Liver (tissue), 9 donors: ENCODE measurements around the gene CYB561. TPM values are rescaled to one million over a fixed set of nuclear protein-coding genes. Genes with fewer than 3 reads are reported as not detected.

Experiments used
- DNase-seq: peaks from one replicate; pipeline ENCODE4 v3.0.0-alpha.2; 2017; ENCODE audit warnings: low spot score
- H3K27ac ChIP-seq, 2 donors: one replicate each; pipeline ENCODE4 v1.7.0; 2013; ENCODE audit warnings: inconsistent platforms in 2 of 2, low read length in 2 of 2, control low read depth in 1 of 2, low read depth in 1 of 2, mild to moderate bottlenecking in 1 of 2
- H3K27me3 ChIP-seq, 4 donors: one replicate each; pipeline versions ENCODE4 v1.6.1 to v1.7.0; 2013; ENCODE audit warnings: low read length in 3 of 4, inconsistent platforms in 1 of 4, mild to moderate bottlenecking in 1 of 4, moderate library complexity in 1 of 4; ENCODE audit not compliant: control insufficient read depth in 4 of 4, insufficient read depth in 4 of 4
- H3K36me3 ChIP-seq, 4 donors: one replicate each; pipeline versions ENCODE4 v1.6.1 to v1.7.0; 2013; ENCODE audit warnings: low read length in 3 of 4, mild to moderate bottlenecking in 3 of 4, low read depth in 1 of 4, moderate library complexity in 1 of 4; ENCODE audit not compliant: control insufficient read depth in 4 of 4, insufficient read depth in 3 of 4
- H3K4me1 ChIP-seq, 4 donors: one replicate each; pipeline versions ENCODE4 v1.6.1 to v1.7.0; 2013; ENCODE audit warnings: low read length in 3 of 4, mild to moderate bottlenecking in 3 of 4, moderate library complexity in 1 of 4; ENCODE audit not compliant: control insufficient read depth in 4 of 4, insufficient read depth in 4 of 4
- H3K4me3 ChIP-seq, 3 donors: one replicate each; pipeline versions ENCODE4 v1.6.1 to v1.7.0; 2013; ENCODE audit warnings: low read length in 3 of 3, control low read depth in 1 of 3, low read depth in 1 of 3, mild to moderate bottlenecking in 1 of 3
- H3K9ac ChIP-seq, 2 donors: one replicate each; pipeline ENCODE4 v1.7.0; 2013; ENCODE audit warnings: low read length in 2 of 2, mild to moderate bottlenecking in 2 of 2, moderate library complexity in 2 of 2, control low read depth in 1 of 2, low read depth in 1 of 2
- H3K9me3 ChIP-seq, 4 donors: one replicate each; pipeline versions ENCODE4 v1.6.1 to v1.7.0; 2013; ENCODE audit warnings: low read length in 3 of 4; ENCODE audit not compliant: control insufficient read depth in 4 of 4
- ATF3 ChIP-seq: IDR thresholded peaks from 2 replicates; pipeline ENCODE4 v1.6.1; 2016; ENCODE audit warnings: antibody characterized with exemption
- CTCF ChIP-seq: fragments of 150-350 bp; IDR thresholded peaks from 2 replicates; pipeline ENCODE4 v1.5.1; 2017; ENCODE audit warnings: improper control_type of control experiment, low read depth, low read length; ENCODE audit not compliant: missing input control
- EGR1 ChIP-seq, 2 donors: IDR thresholded peaks; 2 replicates each; pipeline ENCODE4 v1.6.1; 2016 to 2018; ENCODE audit warnings: antibody characterized with exemption in 2 of 2, low read depth in 2 of 2
- FOXA1 ChIP-seq: IDR thresholded peaks from 2 replicates; pipeline ENCODE4 v1.6.1; 2016; ENCODE audit warnings: antibody characterized with exemption
- GABPA ChIP-seq, 2 donors: IDR thresholded peaks in 1 of 2; conservative IDR thresholded peaks in 1 of 2; 2 replicates each; pipeline ENCODE4 v1.6.1; 2016; ENCODE audit warnings: antibody characterized with exemption in 2 of 2, mild to moderate bottlenecking in 1 of 2, moderate library complexity in 1 of 2
- HNF4A ChIP-seq, 2 donors: conservative IDR thresholded peaks; 2 replicates each; pipeline ENCODE4 v1.6.1; 2016; ENCODE audit warnings: antibody characterized with exemption in 2 of 2, mild to moderate bottlenecking in 2 of 2
- JUND ChIP-seq, 2 donors: IDR thresholded peaks; 2 replicates each; pipeline ENCODE4 v1.6.1; 2016; ENCODE audit warnings: antibody characterized with exemption in 2 of 2
- MAX ChIP-seq: IDR thresholded peaks from 2 replicates; pipeline ENCODE4 v1.6.1; 2016; ENCODE audit warnings: antibody characterized with exemption
- NR2F2 ChIP-seq: IDR thresholded peaks from 2 replicates; pipeline ENCODE4 v1.6.1; 2016; ENCODE audit warnings: antibody characterized with exemption
- RAD21 ChIP-seq, 2 donors: IDR thresholded peaks; 2 replicates each; pipeline ENCODE4 v1.6.1; 2016; ENCODE audit warnings: antibody characterized with exemption in 2 of 2, mild to moderate bottlenecking in 2 of 2
- REST ChIP-seq: IDR thresholded peaks from 2 replicates; pipeline ENCODE4 v1.6.1; 2016; ENCODE audit warnings: antibody characterized with exemption, mild to moderate bottlenecking
- RXRA ChIP-seq, 2 donors: IDR thresholded peaks; 2 replicates each; pipeline ENCODE4 v1.6.1; 2017 to 2018; ENCODE audit warnings: antibody characterized with exemption in 2 of 2, mild to moderate bottlenecking in 1 of 2
- SP1 ChIP-seq: IDR thresholded peaks from 2 replicates; pipeline ENCODE4 v1.6.1; 2018; ENCODE audit warnings: antibody characterized with exemption, mild to moderate bottlenecking
- TAF1 ChIP-seq: conservative IDR thresholded peaks from 2 replicates; pipeline ENCODE4 v1.6.1; 2016; ENCODE audit warnings: antibody characterized with exemption, mild to moderate bottlenecking
- YY1 ChIP-seq: IDR thresholded peaks from 2 replicates; pipeline ENCODE4 v1.6.1; 2016; ENCODE audit warnings: antibody characterized with exemption, mild to moderate bottlenecking
- WGBS: extraction: QIAGEN DNeasy Blood & Tissue Kit; methylation state at CpG from one replicate; pipeline ENCODE4 v1.1.7; 2013; 5-methylcytosine and 5-hydroxymethylcytosine counted together
- polyA plus RNA-seq, 2 donors: library from polyadenylated mRNA; stranded (reverse) in 1 of 2; unstranded in 1 of 2; fragments of 200-250 nt in 1 of 2; fragments of >200 nt in 1 of 2; fragmentation: Nextera tagmentation in 1 of 2; extraction: Ambion mirVana in 1 of 2; gene quantifications; one replicate each; pipeline versions ENCODE4 v1.2.1 to v1.2.3, GENCODE V29; 2013 to 2015
- total RNA-seq, 2 donors: library from RNA; depleted of rRNA; stranded (reverse); fragments of >200 nt; gene quantifications; one replicate each; pipeline ENCODE4 v1.2.3, GENCODE V29; 2014
- donor health status: healthy.
- donor health status: healthy.
- donor health status: healthy.
- donor health status: healthy.
- donor health status: healthy.

CYB561 gene
- total and polyA plus RNA-seq, 4 donors = 0.93 to 18.5 (median 12.9) TPM

- 88% methylated on average over 22 of the region's 22 CpGs for WGBS
- TF ChIP-seq YY1 = no peak
- no peak for TF ChIP-seq RXRA (IDR thresholded peaks at IDR 0.05)
- no peak for TF ChIP-seq MAX
- no peak for TF ChIP-seq TAF1
- TF ChIP-seq REST = no peak
- no peak for TF ChIP-seq GABPA (IDR thresholded peaks at IDR 0.05 in 1 of 2, conservative IDR thresholded peaks at IDR 0.05 in 1 of 2)
- no peak for TF ChIP-seq CTCF
- TF ChIP-seq EGR1 (IDR thresholded peaks at IDR 0.05; ENCODE audit: low read depth in 2 of 2) = no peak
- no peak for TF ChIP-seq SP1
- H3K9me3 ChIP-seq = no peaks in the 10 kb centered on the region
- H3K36me3 ChIP-seq = no peaks in the 10 kb centered on the region
- no peak overlapping the region for H3K27ac ChIP-seq
- H3K4me1 ChIP-seq = no peaks in the 10 kb centered on the region
- no peaks in the 10 kb centered on the region for H3K27me3 ChIP-seq
- no peak overlapping the region for H3K9ac ChIP-seq
- DNase-seq = no peak
- H3K4me3 ChIP-seq = no peak overlapping the region
Measured at GRCh38 chr17:63490858-63491400, 44.8 kb upstream of the CYB561 start.

GRCh38 chr17:63490329-63490728 lies 44.2 kb upstream of the CYB561 start:
- Histone ChIP-seq H3K4me3 (no peak overlapping the region), H3K36me3 (no peaks in the 10 kb centered on the region), H3K4me1 (no peaks in the 10 kb centered on the region), H3K9me3 (no peaks in the 10 kb centered on the region), H3K27me3 (no peaks in the 10 kb centered on the region), H3K27ac (no peak overlapping the region), H3K9ac (no peak overlapping the region)
- WGBS = 72% methylated on average over 10 of the region's 10 CpGs
- no peak for DNase-seq
- no peak for TF ChIP-seq REST
- no peak for TF ChIP-seq HNF4A (conservative IDR thresholded peaks at IDR 0.05)
- no peak for TF ChIP-seq NR2F2
- TF ChIP-seq TAF1 = no peak
- no peak for TF ChIP-seq SP1
- TF ChIP-seq RAD21 (IDR thresholded peaks at IDR 0.05) = no peak
- TF ChIP-seq JUND (IDR thresholded peaks at IDR 0.05) = no peak
- TF ChIP-seq RXRA (IDR thresholded peaks at IDR 0.05) = no peak
- no peak for TF ChIP-seq FOXA1
- no peak for TF ChIP-seq GABPA (IDR thresholded peaks at IDR 0.05 in 1 of 2, conservative IDR thresholded peaks at IDR 0.05 in 1 of 2)
- TF ChIP-seq YY1 = no peak
- TF ChIP-seq ATF3 = no peak
- TF ChIP-seq CTCF = no peak
